Measurements from ENCODE around the gene CSNK2B. TPM values are rescaled to one million over a fixed set of nuclear protein-coding genes. Genes with fewer than 3 reads are reported as not detected.

Gene CSNK2B
- total and polyA plus RNA-seq, 7 experiments from 2014 or later = 101 to 275 (median 149) TPM

Small RNAs within 50 kb of the gene (microRNA-seq; reads per million reads assigned to microRNA genes)
- not detected for gene MIR4646 (ENCODE audit: borderline microRNAs expressed)
- gene MIR6832 (ENCODE audit: borderline microRNAs expressed) = not detected

Other genes starting within 250 kb of the CSNK2B start
Only the 30 nearest of the 37 such genes appear.
- gene MCCD1, start 137.1 kb upstream of the CSNK2B start, total RNA-seq = not detected
- not detected for gene MCCD1, start 137.1 kb upstream of the CSNK2B start, polyA plus RNA-seq
- 100 to 1,000 TPM; 443 to 761 (median 546) TPM for gene DDX39B, start 124.1 kb upstream of the CSNK2B start, total RNA-seq
- gene DDX39B, start 124.1 kb upstream of the CSNK2B start, polyA plus RNA-seq = 100 to 1,000 TPM; 106 to 125 TPM
- gene ATP6V1G2, start 119.5 kb upstream of the CSNK2B start, total RNA-seq = 1 to 10 TPM; 2.7 to 7.5 (median 4.8) TPM
- gene ATP6V1G2, start 119.5 kb upstream of the CSNK2B start, polyA plus RNA-seq = 1 to 10 TPM in 1 of 2 donors, under 1 TPM in 1; 0.38 to 1.9 TPM
- 10 to 100 TPM in 4 of 5 experiments, 1 to 10 TPM in 1; 8.7 to 17.2 (median 11.6) TPM for gene NFKBIL1, start 118.5 kb upstream of the CSNK2B start, total RNA-seq
- gene NFKBIL1, start 118.5 kb upstream of the CSNK2B start, polyA plus RNA-seq = 10 to 100 TPM in 1 of 2 donors, 1 to 10 TPM in 1; 9.4 to 13.8 TPM
- 100 to 1,000 TPM in 1 of 5 experiments, 10 to 100 TPM in 4; 12.3 to 110 (median 20.2) TPM for gene LTA, start 93.8 kb upstream of the CSNK2B start, total RNA-seq
- gene LTA, start 93.8 kb upstream of the CSNK2B start, polyA plus RNA-seq = 10 to 100 TPM; 24.0 to 27.5 TPM
- 100 to 1,000 TPM in 1 of 5 experiments, 10 to 100 TPM in 1, 1 to 10 TPM in 3; 5.4 to 125 (median 8.7) TPM for gene TNF, start 90.5 kb upstream of the CSNK2B start, total RNA-seq
- 1 to 10 TPM in 1 of 2 donors, under 1 TPM in 1; 0.73 to 1.1 TPM for gene TNF, start 90.5 kb upstream of the CSNK2B start, polyA plus RNA-seq
- gene LTB, start 83.7 kb upstream of the CSNK2B start, total RNA-seq = 1,000 to 10,000 TPM in 1 of 5 experiments, 100 to 1,000 TPM in 4; 370 to 1,909 (median 670) TPM
- gene LTB, start 83.7 kb upstream of the CSNK2B start, polyA plus RNA-seq = 1,000 to 10,000 TPM; 1,970 to 2,371 TPM
- gene LST1, start 79.8 kb upstream of the CSNK2B start, total RNA-seq = 100 to 1,000 TPM in 2 of 5 experiments, 10 to 100 TPM in 3; 15.1 to 234 (median 32.0) TPM
- gene LST1, start 79.8 kb upstream of the CSNK2B start, polyA plus RNA-seq = 10 to 100 TPM in 1 of 2 donors, 1 to 10 TPM in 1; 8.4 to 15.3 TPM
- gene NCR3, start 73.1 kb upstream of the CSNK2B start, total RNA-seq = 10 to 100 TPM in 2 of 5 experiments, 1 to 10 TPM in 2, under 1 TPM in 1; 0.97 to 47.1 (median 6.7) TPM
- 10 to 100 TPM; 11.0 to 19.7 TPM for gene NCR3, start 73.1 kb upstream of the CSNK2B start, polyA plus RNA-seq
- gene AIF1, start 50.8 kb upstream of the CSNK2B start, total RNA-seq = 100 to 1,000 TPM in 1 of 5 experiments, 10 to 100 TPM in 4; 33.1 to 160 (median 62.0) TPM
- 100 to 1,000 TPM; 140 to 182 TPM for gene AIF1, start 50.8 kb upstream of the CSNK2B start, polyA plus RNA-seq
- gene PRRC2A, start 45.4 kb upstream of the CSNK2B start, total RNA-seq = 100 to 1,000 TPM; 203 to 238 (median 226) TPM
- 1 to 10 TPM; 3.9 to 8.2 TPM for gene PRRC2A, start 45.4 kb upstream of the CSNK2B start, polyA plus RNA-seq
- gene BAG6, start 13.4 kb upstream of the CSNK2B start, total RNA-seq = 100 to 1,000 TPM; 260 to 321 (median 280) TPM
- gene BAG6, start 13.4 kb upstream of the CSNK2B start, polyA plus RNA-seq = 10 to 100 TPM; 14.4 to 24.3 TPM
- gene APOM, start 10.2 kb upstream of the CSNK2B start, total RNA-seq = 1 to 10 TPM in 4 of 5 experiments, under 1 TPM in 1; 0.78 to 4.3 (median 2.8) TPM
- gene APOM, start 10.2 kb upstream of the CSNK2B start, polyA plus RNA-seq = 1 to 10 TPM; 3.8 to 5.0 TPM
- 10 to 100 TPM; 14.0 to 32.8 (median 23.2) TPM for gene C6orf47, start 5.3 kb upstream of the CSNK2B start, total RNA-seq
- 10 to 100 TPM; 22.3 to 33.7 TPM for gene C6orf47, start 5.3 kb upstream of the CSNK2B start, polyA plus RNA-seq
- gene GPANK1, start 1.1 kb upstream of the CSNK2B start, total RNA-seq = 10 to 100 TPM; 12.8 to 35.1 (median 28.9) TPM
- 10 to 100 TPM; 24.0 to 27.2 TPM for gene GPANK1, start 1.1 kb upstream of the CSNK2B start, polyA plus RNA-seq
- gene LY6G5B, start 3.9 kb downstream of the CSNK2B start, total RNA-seq = 10 to 100 TPM; 27.7 to 51.0 (median 42.9) TPM
- not detected for gene LY6G5B, start 3.9 kb downstream of the CSNK2B start, polyA plus RNA-seq
- gene LY6G5C, start 15.0 kb downstream of the CSNK2B start, total RNA-seq = 1 to 10 TPM; 2.4 to 4.3 (median 3.1) TPM
- gene LY6G5C, start 15.0 kb downstream of the CSNK2B start, polyA plus RNA-seq = 10 to 100 TPM in 1 of 2 donors, 1 to 10 TPM in 1; 6.4 to 10.2 TPM
- gene ABHD16A, start 37.2 kb downstream of the CSNK2B start, total RNA-seq = 10 to 100 TPM; 60.1 to 71.7 (median 65.2) TPM
- 10 to 100 TPM; 31.1 to 42.5 TPM for gene ABHD16A, start 37.2 kb downstream of the CSNK2B start, polyA plus RNA-seq
- under 1 TPM in 1 of 5 experiments, not detected in 4; 0.56 TPM for gene LY6G6F, start 40.8 kb downstream of the CSNK2B start, total RNA-seq
- gene LY6G6F, start 40.8 kb downstream of the CSNK2B start, polyA plus RNA-seq = not detected
- gene LY6G6D, start 49.3 kb downstream of the CSNK2B start, total RNA-seq = not detected
- gene LY6G6D, start 49.3 kb downstream of the CSNK2B start, polyA plus RNA-seq = not detected
- 1 to 10 TPM in 1 of 5 experiments, not detected in 4; 1.2 TPM for gene LY6G6C, start 55.7 kb downstream of the CSNK2B start, total RNA-seq
- gene LY6G6C, start 55.7 kb downstream of the CSNK2B start, polyA plus RNA-seq = not detected
- 1 to 10 TPM in 1 of 5 experiments, under 1 TPM in 4; 0.12 to 4.7 (median 0.64) TPM for gene MPIG6B, start 57.3 kb downstream of the CSNK2B start, total RNA-seq
- 1 to 10 TPM in 1 of 2 donors, under 1 TPM in 1; 0.20 to 2.3 TPM for gene MPIG6B, start 57.3 kb downstream of the CSNK2B start, polyA plus RNA-seq
- 10 to 100 TPM in 2 of 5 experiments, 1 to 10 TPM in 3; 4.9 to 31.4 (median 7.1) TPM for gene DDAH2, start 63.2 kb downstream of the CSNK2B start, total RNA-seq
- gene DDAH2, start 63.2 kb downstream of the CSNK2B start, polyA plus RNA-seq = 10 to 100 TPM; 13.1 to 15.3 TPM
- 100 to 1,000 TPM in 2 of 5 experiments, 10 to 100 TPM in 3; 29.3 to 494 (median 58.2) TPM for gene CLIC1, start 70.5 kb downstream of the CSNK2B start, total RNA-seq
- gene CLIC1, start 70.5 kb downstream of the CSNK2B start, polyA plus RNA-seq = 100 to 1,000 TPM; 102 to 122 TPM
- 10 to 100 TPM; 10.3 to 52.2 (median 11.4) TPM for gene MSH5, start 73.9 kb downstream of the CSNK2B start, total RNA-seq
- 1 to 10 TPM in 1 of 2 donors, under 1 TPM in 1; 0.51 to 2.6 TPM for gene MSH5, start 73.9 kb downstream of the CSNK2B start, polyA plus RNA-seq
- 10 to 100 TPM in 1 of 5 experiments, 1 to 10 TPM in 4; 2.3 to 11.1 (median 3.3) TPM for gene SAPCD1, start 96.6 kb downstream of the CSNK2B start, total RNA-seq
- gene SAPCD1, start 96.6 kb downstream of the CSNK2B start, polyA plus RNA-seq = not detected
- gene VWA7, start 111.2 kb downstream of the CSNK2B start, total RNA-seq = 1 to 10 TPM in 3 of 5 experiments, under 1 TPM in 2; 0.53 to 4.5 (median 1.1) TPM
- not detected for gene VWA7, start 111.2 kb downstream of the CSNK2B start, polyA plus RNA-seq
- 10 to 100 TPM; 34.3 to 84.2 (median 53.2) TPM for gene VARS1, start 129.7 kb downstream of the CSNK2B start, total RNA-seq
- gene VARS1, start 129.7 kb downstream of the CSNK2B start, polyA plus RNA-seq = 10 to 100 TPM; 32.2 to 44.8 TPM
- gene LSM2, start 140.9 kb downstream of the CSNK2B start, total RNA-seq = 10 to 100 TPM; 22.9 to 94.5 (median 29.2) TPM
- gene LSM2, start 140.9 kb downstream of the CSNK2B start, polyA plus RNA-seq = 10 to 100 TPM; 58.9 to 67.9 TPM
- gene HSPA1L, start 149.2 kb downstream of the CSNK2B start, total RNA-seq = 1 to 10 TPM; 3.3 to 5.5 (median 4.7) TPM
- gene HSPA1L, start 149.2 kb downstream of the CSNK2B start, polyA plus RNA-seq = 1 to 10 TPM; 2.3 to 3.6 TPM